ENCODE measurements around the gene USP14. TPM values are rescaled to one million over a fixed set of nuclear protein-coding genes. Genes with fewer than 3 reads are reported as not detected.
A peak's percentile ranks its signal among the peaks of the same experiment; 100 is the strongest.

The USP14 gene
- total RNA-seq, 1 donor from 2014 or later = 51.0 TPM

DNA sequence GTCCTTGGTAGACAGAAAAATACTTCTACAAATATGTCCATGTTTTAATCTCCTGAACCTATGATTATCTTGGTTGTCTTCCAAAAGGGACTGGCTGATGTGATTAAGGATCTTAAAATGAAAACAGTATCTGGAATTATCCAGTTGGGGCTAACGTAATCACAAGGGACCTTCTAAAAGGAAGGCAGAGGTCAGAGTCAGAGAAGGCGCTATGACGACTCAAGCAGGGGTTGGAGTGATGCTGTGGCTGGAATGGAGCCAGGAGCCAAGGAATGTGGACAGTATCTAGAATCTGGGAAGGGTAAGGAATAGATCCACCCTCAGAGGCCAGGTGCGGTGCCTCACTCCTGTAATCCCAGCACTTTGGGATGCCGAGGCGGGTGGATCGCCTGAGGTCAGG, 4.2 kb upstream of the USP14 start:
- TF ChIP-seq CTCF (IDR thresholded peaks at IDR 0.05; ENCODE audit: borderline replicate concordance) = no peak
- intact Hi-C loops (cut with micrococcal nuclease) = no loop called here

DNA sequence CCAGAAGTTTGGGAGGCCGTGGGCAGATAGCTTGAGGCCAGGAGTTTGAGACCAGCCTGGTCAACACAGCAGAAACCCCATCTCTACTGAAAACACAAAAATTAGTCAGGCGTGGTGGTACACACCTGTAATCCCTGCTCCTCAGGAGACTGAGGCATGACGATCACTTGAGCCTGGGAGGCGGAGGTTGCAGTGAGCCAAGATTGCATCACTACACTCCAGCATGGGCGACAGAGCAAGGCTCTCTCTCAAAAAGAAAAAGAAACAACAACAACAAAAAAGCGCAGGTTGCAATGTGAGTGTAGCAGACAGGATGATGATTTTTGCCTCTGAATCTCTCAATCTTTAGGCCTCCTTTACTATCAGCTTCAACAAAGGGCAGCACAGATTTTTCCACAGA, 2.7 kb upstream of the USP14 start:
- Histone ChIP-seq H3K27ac (replicated peaks) (no peak overlapping the region), H3K27me3 (ENCODE audit: low read depth) (peaks cover 5% of the 10 kb centered on the region), H3K36me3 (no peaks in the 10 kb centered on the region), H3K4me1 (peaks cover 23% of the 10 kb centered on the region), H3K9me3 (replicated peaks) (no peaks in the 10 kb centered on the region), H3K4me3 (no peak overlapping the region)
- DNase-seq = no peak
- no peak for TF ChIP-seq CTCF (IDR thresholded peaks at IDR 0.05; ENCODE audit: borderline replicate concordance)
- intact Hi-C loops (cut with micrococcal nuclease) = no loop called here

More for the DNA sequence above, 4.2 kb upstream of the USP14 start:
- H3K4me3 ChIP-seq = no peak overlapping the region
- no peaks in the 10 kb centered on the region for H3K9me3 ChIP-seq (replicated peaks)
- no peak overlapping the region for H3K27ac ChIP-seq (replicated peaks)
- peaks cover 18% of the 10 kb centered on the region for H3K27me3 ChIP-seq (ENCODE audit: low read depth)
- H3K4me1 ChIP-seq = peaks cover 8% of the 10 kb centered on the region
- no peak for DNase-seq
- H3K36me3 ChIP-seq = no peaks in the 10 kb centered on the region

GRCh38 chr18:156514-157230, 1.7 kb upstream of the USP14 start:
- TF ChIP-seq CTCF (IDR thresholded peaks at IDR 0.05; ENCODE audit: borderline replicate concordance) = no peak
- no peaks in the 10 kb centered on the region for H3K27me3 ChIP-seq (ENCODE audit: low read depth)
- no peaks in the 10 kb centered on the region for H3K36me3 ChIP-seq
- no peak for DNase-seq
- peaks cover 32% of the 10 kb centered on the region for H3K4me1 ChIP-seq
- H3K9me3 ChIP-seq (replicated peaks) = no peaks in the 10 kb centered on the region
- H3K4me3 ChIP-seq = no peak overlapping the region
- no peak overlapping the region for H3K27ac ChIP-seq (replicated peaks)
- intact Hi-C loops (cut with micrococcal nuclease) = no loop called here

DNA sequence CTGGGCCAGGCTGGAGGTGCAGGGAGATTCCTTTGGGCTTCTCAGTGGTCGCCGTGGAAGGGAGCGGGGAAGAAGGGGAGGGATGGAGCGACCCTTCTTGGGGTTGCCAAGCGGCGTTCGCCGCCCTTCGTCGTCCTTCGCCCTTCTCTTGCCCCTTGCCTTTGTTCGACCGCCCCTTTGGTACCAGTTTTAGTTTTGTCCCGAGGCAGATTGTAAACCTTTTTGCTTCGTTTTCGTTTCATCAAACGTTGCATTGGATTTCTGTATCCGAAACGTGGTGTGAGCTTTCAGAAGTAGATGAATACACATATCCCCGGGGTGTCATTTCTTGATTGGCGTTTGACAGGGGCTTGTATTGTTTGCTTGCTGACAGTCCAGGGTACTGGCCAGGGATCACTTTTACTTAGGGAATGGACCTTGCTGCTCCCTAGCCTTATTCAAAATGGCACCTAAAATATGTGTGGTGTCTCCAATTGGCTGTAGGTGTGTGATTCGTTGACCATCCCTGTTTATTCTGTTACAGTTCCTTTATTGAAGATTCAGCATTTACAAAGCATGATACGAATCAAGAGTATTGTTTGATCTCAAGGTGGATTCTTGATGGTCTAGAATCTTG, 788 bp downstream of the USP14 start:
- Histone ChIP-seq H3K27ac (replicated peaks) (peak overlapping the region; percentile 89), H3K9me3 (replicated peaks) (no peaks in the 10 kb centered on the region), H3K27me3 (ENCODE audit: low read depth) (no peaks in the 10 kb centered on the region), H3K36me3 (peaks cover 14% of the 10 kb centered on the region), H3K4me1 (peaks cover 32% of the 10 kb centered on the region), H3K4me3 (peak overlapping the region; percentile 99)
- no peak for TF ChIP-seq CTCF (IDR thresholded peaks at IDR 0.05; ENCODE audit: borderline replicate concordance)
- intact Hi-C loops (cut with micrococcal nuclease) = no loop called here
- DNase-seq = no peak

DNA sequence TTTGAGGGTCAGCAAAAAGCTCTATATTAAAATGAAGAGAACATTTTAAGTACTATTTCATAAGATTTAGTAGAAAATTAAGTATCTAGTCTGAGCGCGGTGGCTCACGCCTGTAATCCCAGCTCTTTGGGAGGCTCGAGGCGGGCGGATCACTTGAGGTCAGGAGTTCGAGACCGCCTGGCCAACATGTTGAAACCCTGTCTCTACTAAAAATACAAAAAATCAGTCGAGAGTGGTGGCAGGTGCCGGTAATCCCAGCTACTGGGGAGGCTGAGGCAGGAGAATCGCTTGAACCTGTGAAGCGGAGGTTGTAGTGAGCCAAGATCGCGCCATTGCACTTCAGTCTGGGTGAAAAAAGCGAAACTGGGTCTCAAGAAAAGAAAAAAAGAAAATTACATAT, 1.6 kb downstream of the USP14 start:
- no peak for TF ChIP-seq CTCF (IDR thresholded peaks at IDR 0.05; ENCODE audit: borderline replicate concordance)
- DNase-seq = no peak
- peaks cover 32% of the 10 kb centered on the region for H3K4me1 ChIP-seq
- no peak overlapping the region for H3K27ac ChIP-seq (replicated peaks)
- H3K9me3 ChIP-seq (replicated peaks) = no peaks in the 10 kb centered on the region
- peaks cover 22% of the 10 kb centered on the region for H3K36me3 ChIP-seq
- intact Hi-C loops (cut with micrococcal nuclease) = no loop called here
- peak overlapping the region; percentile 99 for H3K4me3 ChIP-seq
- H3K27me3 ChIP-seq (ENCODE audit: low read depth) = no peaks in the 10 kb centered on the region
